ENCODE results near the gene TTLL6. TPM values are rescaled to one million over a fixed set of nuclear protein-coding genes. Genes with fewer than 3 reads are reported as not detected.

Gene TTLL6
- not detected for total RNA-seq

- Mint-ChIP-seq H3K4me3 (peak within 1 kb of the TSS; percentile 75), H3K36me3 (ENCODE audit: low read depth) (no peaks in the 10 kb centered on the region), H3K9me3 (ENCODE audit: insufficient read depth) (no peaks in the 10 kb centered on the region), H3K27me3 (ENCODE audit: low read depth) (peaks cover 52% of the 10 kb centered on the region), H3K27ac (peak within 1 kb of the TSS; percentile 52), H3K4me1 (ENCODE audit: low read depth) (peaks cover 19% of the 10 kb centered on the region)
- ATAC-seq (peak; percentile 98), DNase-seq (peak; percentile 88)
- ChIA-PET CTCF (interaction anchor here (1.3 to 18.1 kb wide), 7 partner anchors 13 to 219 kb away, joined by 3 to 756 read pairs (median 8); no protein-coding TSS in a partner anchor), POLR2A (interaction anchor here (1.6 kb wide), 1 partner anchor 18 kb away, joined by 4 read pairs; no protein-coding TSS in a partner anchor)
Measured at GRCh38 chr17:48816774-48817590, at the start of gene TTLL6. Gene TTLL6 (minus strand): TSS chr17:48817229. CDS start chr17:48817072, 157 bp downstream.

- POLR2A ChIA-PET, result no interaction called here
- CTCF ChIA-PET, result interaction anchor here (0.6 to 33.4 kb wide), 6 partner anchors 9 to 50 kb away, joined by 3 to 756 read pairs (median 4); partner anchors contain the start of gene TTLL6
- Mint-ChIP-seq H3K36me3 (ENCODE audit: low read depth) (peaks cover 61% of the 10 kb centered on the region), H3K4me3 (no peak overlapping the region), H3K27me3 (ENCODE audit: low read depth) (no peaks in the 10 kb centered on the region), H3K4me1 (ENCODE audit: low read depth) (peaks cover 9% of the 10 kb centered on the region), H3K27ac (no peak overlapping the region), H3K9me3 (ENCODE audit: insufficient read depth) (no peaks in the 10 kb centered on the region)
- ATAC-seq (no peak), DNase-seq (no peak)
Measured at GRCh38 chr17:48860456-48860855, 43.4 kb upstream of the TTLL6 start.

DNA sequence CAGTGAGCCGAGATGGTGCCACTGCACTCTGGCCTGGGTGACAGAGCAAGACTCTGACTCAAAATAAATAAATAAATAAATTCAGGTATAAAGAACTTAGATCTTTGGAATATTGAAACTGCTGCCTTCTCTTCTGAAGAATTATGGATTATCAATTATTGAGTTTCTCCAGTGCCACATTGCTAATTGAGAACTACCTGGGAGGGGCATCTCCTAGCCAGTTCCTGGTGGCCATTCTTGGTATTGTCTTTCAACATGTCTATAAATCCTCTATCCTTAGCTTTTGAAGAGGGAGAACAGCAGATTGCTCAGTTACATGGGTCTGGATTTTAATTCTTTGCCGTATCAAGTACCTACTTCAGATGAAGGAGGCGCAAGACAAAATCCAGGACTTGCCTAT is 43.0 kb upstream of the TTLL6 start:
- Mint-ChIP-seq H3K27ac (no peak overlapping the region), H3K4me3 (no peak overlapping the region), H3K4me1 (ENCODE audit: low read depth) (peaks cover 9% of the 10 kb centered on the region), H3K27me3 (ENCODE audit: low read depth) (no peaks in the 10 kb centered on the region), H3K9me3 (ENCODE audit: insufficient read depth) (no peaks in the 10 kb centered on the region), H3K36me3 (ENCODE audit: low read depth) (peaks cover 63% of the 10 kb centered on the region)
- POLR2A ChIA-PET, result no interaction called here
- DNase-seq (no peak), ATAC-seq (no peak)
- CTCF ChIA-PET, result interaction anchor here (0.6 to 33.4 kb wide), 6 partner anchors 8 to 49 kb away, joined by 3 to 756 read pairs (median 6); partner anchors contain the start of gene TTLL6

DNA sequence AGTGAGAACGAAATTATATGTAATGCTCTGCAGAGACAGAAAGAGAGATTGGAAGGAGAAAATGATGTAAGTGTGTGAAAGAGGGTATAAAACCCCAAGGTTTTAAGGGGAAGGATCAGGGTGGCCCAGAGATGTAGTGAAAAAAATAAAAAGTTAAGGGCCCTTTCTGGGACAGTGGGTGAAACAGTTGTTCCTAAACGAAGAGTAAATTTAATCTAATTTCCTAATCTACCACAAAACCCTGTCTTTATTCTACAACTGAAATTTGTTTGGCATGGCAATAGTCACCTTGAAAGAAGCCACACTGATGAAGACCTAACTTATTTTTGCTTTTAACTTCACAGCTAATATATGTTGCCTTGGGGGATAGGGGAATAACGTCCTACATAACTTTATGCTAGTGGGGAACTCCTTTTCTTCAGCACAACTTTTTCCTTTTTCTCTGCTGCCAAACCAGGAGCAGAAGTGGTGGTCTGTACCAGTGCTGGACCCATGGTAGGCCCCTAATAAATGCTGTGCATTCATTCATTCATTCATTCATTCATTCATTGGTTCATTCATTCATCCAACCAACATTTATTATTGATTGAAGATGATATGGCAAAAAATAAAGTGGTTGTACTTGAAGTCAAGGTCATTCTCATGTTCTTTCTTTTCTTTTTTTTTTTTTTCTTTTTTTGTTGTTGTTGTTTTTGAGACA is 39.2 kb upstream of the TTLL6 start:
- POLR2A ChIA-PET, result no interaction called here
- ATAC-seq, result no peak
- CTCF ChIA-PET, result interaction anchor here (1.0 kb wide), 1 partner anchor 52 kb away, joined by 6 read pairs; no protein-coding TSS in a partner anchor
- Mint-ChIP-seq H3K4me1 (ENCODE audit: low read depth) (peaks cover 10% of the 10 kb centered on the region), H3K27me3 (ENCODE audit: low read depth) (no peaks in the 10 kb centered on the region), H3K9me3 (ENCODE audit: insufficient read depth) (no peaks in the 10 kb centered on the region), H3K27ac (peak overlapping the region; percentile 4), H3K4me3 (no peak overlapping the region), H3K36me3 (ENCODE audit: low read depth) (peaks cover 60% of the 10 kb centered on the region)
- DNase-seq, result no peak

DNA sequence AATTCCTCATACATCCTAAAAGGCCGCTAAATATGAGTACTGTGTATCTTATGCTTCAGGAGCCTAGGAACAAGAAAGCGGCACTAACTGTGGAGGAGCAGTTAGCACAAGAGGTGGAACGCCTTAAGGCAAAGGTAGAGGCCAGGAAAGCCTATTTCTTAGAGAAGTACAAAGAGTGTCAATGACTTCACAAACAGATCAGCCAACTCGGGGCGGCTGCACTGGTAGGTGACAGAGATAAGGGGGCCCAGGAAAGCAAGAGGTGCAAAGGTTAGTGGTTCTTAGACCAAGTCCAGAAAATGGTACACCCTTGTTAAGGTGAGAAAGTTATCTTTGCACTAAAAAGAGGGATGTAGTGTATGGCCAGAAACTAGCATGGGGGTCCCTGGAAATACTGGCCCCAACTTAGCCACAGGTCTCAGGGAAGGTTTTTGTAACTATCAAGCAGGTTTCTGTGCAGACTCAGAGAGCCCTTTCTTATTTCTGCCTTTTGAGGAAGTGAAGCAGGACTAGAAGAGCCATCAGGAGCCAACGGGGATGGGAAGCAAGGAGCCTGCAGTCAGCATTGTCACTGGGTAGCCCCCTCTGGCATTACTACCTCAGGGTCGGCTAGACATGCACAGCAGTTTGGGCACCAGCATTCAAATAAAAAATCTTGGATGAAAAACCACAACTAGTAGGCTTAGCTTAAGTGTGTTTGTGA is 37.9 kb upstream of the TTLL6 start:
- H3K27ac Mint-ChIP-seq, result peak overlapping the region; percentile 33
- H3K4me1 Mint-ChIP-seq (ENCODE audit: low read depth), result peaks cover 19% of the 10 kb centered on the region
- H3K27me3 Mint-ChIP-seq (ENCODE audit: low read depth), result no peaks in the 10 kb centered on the region
- no peak overlapping the region for H3K4me3 Mint-ChIP-seq
- CTCF ChIA-PET, result interaction anchor here (0.9 to 1.3 kb wide), 4 partner anchors 24 to 177 kb away, joined by 3 to 6 read pairs (median 4); no protein-coding TSS in a partner anchor
- no peaks in the 10 kb centered on the region for H3K9me3 Mint-ChIP-seq (ENCODE audit: insufficient read depth)
- POLR2A ChIA-PET, result no interaction called here
- ATAC-seq, result no peak
- DNase-seq, result no peak
- peaks cover 59% of the 10 kb centered on the region for H3K36me3 Mint-ChIP-seq (ENCODE audit: low read depth)

GRCh38 chr17:48850792-48851323 is 33.8 kb upstream of the TTLL6 start:
- ATAC-seq, result peak; percentile 89
- no peak overlapping the region for H3K4me3 Mint-ChIP-seq
- peak overlapping the region; percentile 9 for H3K27ac Mint-ChIP-seq
- peaks cover 60% of the 10 kb centered on the region for H3K36me3 Mint-ChIP-seq (ENCODE audit: low read depth)
- H3K9me3 Mint-ChIP-seq (ENCODE audit: insufficient read depth), result no peaks in the 10 kb centered on the region
- ChIA-PET CTCF (interaction anchor here (0.8 to 3.0 kb wide), 15 partner anchors 8 to 181 kb away, joined by 3 to 22 read pairs (median 6); partner anchors contain the start of gene CALCOCO2), POLR2A (interaction anchor here (0.6 to 1.1 kb wide), 2 partner anchors 15 to 573 kb away, joined by 3 to 4 read pairs; no protein-coding TSS in a partner anchor)
- H3K27me3 Mint-ChIP-seq (ENCODE audit: low read depth), result no peaks in the 10 kb centered on the region
- no peak for DNase-seq
- peaks cover 13% of the 10 kb centered on the region for H3K4me1 Mint-ChIP-seq (ENCODE audit: low read depth)

DNA sequence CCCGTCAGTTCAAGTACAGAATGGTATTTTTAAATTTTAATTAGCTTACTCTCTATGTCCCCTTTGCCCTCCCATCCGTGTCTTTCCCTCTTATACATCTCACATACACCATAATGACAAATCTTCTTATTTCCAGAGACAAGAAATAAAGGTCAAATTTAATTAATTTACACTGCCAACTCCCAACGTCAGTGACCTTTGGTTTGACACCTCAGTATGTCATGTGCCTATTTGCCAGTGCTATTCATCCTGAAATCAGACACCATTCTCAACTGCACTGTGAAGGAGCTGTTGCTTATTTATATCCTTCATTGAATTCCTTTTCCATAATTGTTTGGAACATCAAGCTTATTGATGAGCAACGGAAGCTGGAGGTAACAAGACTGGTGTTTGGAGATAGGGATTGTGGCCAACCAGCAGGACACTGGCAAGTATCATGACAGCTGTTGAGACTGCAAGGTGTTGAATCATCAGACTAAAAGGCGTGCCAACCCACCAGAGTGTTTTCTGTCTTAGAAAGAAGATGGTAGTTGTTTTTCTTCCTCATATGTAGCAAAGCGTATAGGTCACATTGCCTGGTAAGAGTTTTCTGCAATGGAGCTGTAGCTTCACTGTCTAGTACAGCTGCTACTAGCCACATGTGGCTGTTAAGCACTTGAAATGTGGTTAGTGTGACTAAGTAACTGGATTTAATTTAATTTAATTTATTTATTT is 26.3 kb upstream of the TTLL6 start:
- Mint-ChIP-seq H3K27ac (no peak overlapping the region), H3K4me3 (no peak overlapping the region), H3K4me1 (ENCODE audit: low read depth) (peaks cover 46% of the 10 kb centered on the region), H3K9me3 (ENCODE audit: insufficient read depth) (no peaks in the 10 kb centered on the region), H3K36me3 (ENCODE audit: low read depth) (peaks cover 52% of the 10 kb centered on the region), H3K27me3 (ENCODE audit: low read depth) (no peaks in the 10 kb centered on the region)
- no peak for ATAC-seq
- no peak for DNase-seq
- CTCF ChIA-PET, result interaction anchor here (0.8 to 3.0 kb wide), 5 partner anchors 9 to 35 kb away, joined by 3 to 19 read pairs (median 8); no protein-coding TSS in a partner anchor
- POLR2A ChIA-PET, result no interaction called here

- ATAC-seq (no peak), DNase-seq (no peak)
- POLR2A ChIA-PET, result interaction anchor here (1.2 kb wide), 1 partner anchor 11 kb away, joined by 3 read pairs; no protein-coding TSS in a partner anchor
- H3K4me1 Mint-ChIP-seq (ENCODE audit: low read depth), result peaks cover 52% of the 10 kb centered on the region
- H3K9me3 Mint-ChIP-seq (ENCODE audit: insufficient read depth), result no peaks in the 10 kb centered on the region
- H3K27me3 Mint-ChIP-seq (ENCODE audit: low read depth), result no peaks in the 10 kb centered on the region
- CTCF ChIA-PET, result interaction anchor here (1.4 to 3.0 kb wide), 4 partner anchors 10 to 36 kb away, joined by 3 to 19 read pairs (median 8); no protein-coding TSS in a partner anchor
- peaks cover 49% of the 10 kb centered on the region for H3K36me3 Mint-ChIP-seq (ENCODE audit: low read depth)
- H3K27ac Mint-ChIP-seq, result no peak overlapping the region
- H3K4me3 Mint-ChIP-seq, result no peak overlapping the region
Measured at GRCh38 chr17:48842746-48843145, 25.7 kb upstream of the TTLL6 start.

GRCh38 chr17:48841395-48841831 is 24.4 kb upstream of the TTLL6 start:
- ChIA-PET CTCF (interaction anchor here (0.9 to 3.0 kb wide), 11 partner anchors 10 to 163 kb away, joined by 3 to 19 read pairs (median 5); partner anchors contain the start of gene TTLL6), POLR2A (interaction anchor here (0.7 to 1.0 kb wide), 3 partner anchors 9 to 66 kb away, joined by 3 to 5 read pairs (median 3); no protein-coding TSS in a partner anchor)
- DNase-seq (peak; percentile 81), ATAC-seq (peak; percentile 90)
- no peaks in the 10 kb centered on the region for H3K27me3 Mint-ChIP-seq (ENCODE audit: low read depth)
- H3K9me3 Mint-ChIP-seq (ENCODE audit: insufficient read depth), result no peaks in the 10 kb centered on the region
- H3K36me3 Mint-ChIP-seq (ENCODE audit: low read depth), result peaks cover 54% of the 10 kb centered on the region
- H3K4me3 Mint-ChIP-seq, result peak overlapping the region; percentile 75
- peaks cover 64% of the 10 kb centered on the region for H3K4me1 Mint-ChIP-seq (ENCODE audit: low read depth)
- H3K27ac Mint-ChIP-seq, result peak overlapping the region; percentile 90

DNA sequence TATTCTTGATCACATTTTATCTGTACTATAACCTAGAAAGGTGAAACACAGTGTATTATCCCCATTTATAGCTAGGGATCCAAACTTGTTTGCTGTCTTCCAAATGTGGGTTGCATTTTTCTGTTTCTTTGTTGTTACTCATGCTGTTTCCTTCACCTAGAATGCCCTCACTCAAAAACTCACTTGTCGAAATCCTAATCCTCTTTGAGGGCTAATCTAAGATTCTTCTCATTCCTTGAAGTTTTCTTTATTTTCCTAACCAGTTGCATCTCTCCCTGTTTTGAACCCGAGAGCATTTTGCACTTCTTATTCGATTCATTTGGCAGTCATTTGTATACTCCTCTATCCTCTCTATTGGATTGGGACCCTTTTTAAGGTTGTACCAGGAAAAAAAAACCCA is 23.4 kb upstream of the TTLL6 start:
- H3K4me3 Mint-ChIP-seq, result peak overlapping the region; percentile 20
- no peaks in the 10 kb centered on the region for H3K9me3 Mint-ChIP-seq (ENCODE audit: insufficient read depth)
- peak overlapping the region; percentile 53 for H3K27ac Mint-ChIP-seq
- H3K4me1 Mint-ChIP-seq (ENCODE audit: low read depth), result peaks cover 73% of the 10 kb centered on the region
- H3K36me3 Mint-ChIP-seq (ENCODE audit: low read depth), result peaks cover 58% of the 10 kb centered on the region
- CTCF ChIA-PET, result interaction anchor here (0.9 to 2.2 kb wide), 5 partner anchors 23 to 44 kb away, joined by 3 to 8 read pairs (median 5); partner anchors contain the start of gene TTLL6
- ATAC-seq (no peak), DNase-seq (no peak)
- no peaks in the 10 kb centered on the region for H3K27me3 Mint-ChIP-seq (ENCODE audit: low read depth)
- POLR2A ChIA-PET, result no interaction called here

Measured in activated CD8-positive, alpha-beta T cell treated with anti-CD3 and anti-CD28 coated beads, Interleukin-2, amount 10 ng/mL, durations not matched to agents 7 days and 5 days (primary cell).